PFSK-1 (cell line): ENCODE results near the gene FLT3.

ENCODE experiments used
- FOXP2 ChIP-seq: optimal IDR thresholded peaks from 2 replicates; pipeline ENCODE3; 2011; ENCODE audit warnings: borderline replicate concordance, control low read depth, inconsistent platforms; ENCODE audit not compliant: insufficient read depth; ENCODE audit errors: extremely low read length, extremely low read depth
- POLR2AphosphoS5 ChIP-seq: IDR thresholded peaks from 2 replicates; pipeline ENCODE4 v1.6.1; 2012; ENCODE audit warnings: low read depth, mild to moderate bottlenecking, control low read depth, low read length, moderate library complexity
- SIN3A ChIP-seq: IDR thresholded peaks from 2 replicates; pipeline ENCODE4 v1.6.1; 2012; ENCODE audit warnings: mild to moderate bottlenecking, low read length, moderate library complexity, borderline replicate concordance; ENCODE audit not compliant: insufficient read depth
- TAF1 ChIP-seq: IDR thresholded peaks from 2 replicates; pipeline ENCODE4 v1.6.1; 2012; ENCODE audit warnings: low read length, control low read depth, borderline replicate concordance; ENCODE audit not compliant: insufficient read depth
- TF ChIP-seq, protein P1 (sequence below), 2 experiments: IDR thresholded peaks; 2 replicates each; pipeline versions ENCODE4 v1.6.1 to v1.8.0; 2011 to 2012; ENCODE audit warnings: low read depth in 2 of 2, low read length in 2 of 2, control low read depth in 1 of 2, inconsistent platforms in 1 of 2, mild to moderate bottlenecking in 1 of 2, moderate library complexity in 1 of 2; ENCODE audit not compliant: insufficient read depth in 1 of 2

FLT3 gene

DNA sequence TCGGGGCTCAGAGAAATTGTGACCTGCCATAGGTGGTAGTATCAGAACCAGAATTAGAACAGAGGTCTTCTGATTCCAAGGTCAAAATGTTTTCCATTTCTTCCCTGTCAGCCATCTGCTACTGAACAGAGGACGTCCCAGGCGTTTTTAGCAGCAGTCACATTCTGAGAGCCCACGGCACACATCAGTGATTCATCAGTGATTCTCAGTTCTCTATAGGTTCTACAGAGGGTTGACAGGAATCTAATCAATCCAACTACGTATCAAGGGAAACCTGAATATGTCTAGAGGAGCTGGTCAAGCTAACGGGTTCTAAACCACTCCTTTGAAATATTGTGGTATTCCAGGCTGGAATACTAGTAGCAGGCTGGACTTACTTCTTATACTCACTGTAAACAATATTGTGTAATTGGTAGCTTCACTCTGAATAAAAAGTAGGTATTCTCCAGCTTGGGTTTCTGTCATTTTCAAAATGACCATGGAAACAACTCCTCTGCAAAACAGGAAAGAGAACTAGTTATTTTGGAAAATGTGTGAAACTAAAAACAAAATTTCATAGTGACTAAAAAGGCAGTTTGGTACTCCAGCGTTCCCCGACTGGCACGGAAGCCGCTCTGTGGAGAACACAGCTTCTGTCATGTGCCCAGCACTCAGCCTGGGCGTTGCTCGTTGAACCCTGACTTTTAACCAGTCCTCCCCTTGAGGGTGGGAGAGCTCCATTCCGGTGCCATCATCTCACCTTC lies 43.2 kb downstream of the FLT3 start:
- TF ChIP-seq POLR2AphosphoS5 (no peak), SIN3A (no peak), TAF1 (no peak), FOXP2 (no peak)
- TF ChIP-seq, protein P1, sequence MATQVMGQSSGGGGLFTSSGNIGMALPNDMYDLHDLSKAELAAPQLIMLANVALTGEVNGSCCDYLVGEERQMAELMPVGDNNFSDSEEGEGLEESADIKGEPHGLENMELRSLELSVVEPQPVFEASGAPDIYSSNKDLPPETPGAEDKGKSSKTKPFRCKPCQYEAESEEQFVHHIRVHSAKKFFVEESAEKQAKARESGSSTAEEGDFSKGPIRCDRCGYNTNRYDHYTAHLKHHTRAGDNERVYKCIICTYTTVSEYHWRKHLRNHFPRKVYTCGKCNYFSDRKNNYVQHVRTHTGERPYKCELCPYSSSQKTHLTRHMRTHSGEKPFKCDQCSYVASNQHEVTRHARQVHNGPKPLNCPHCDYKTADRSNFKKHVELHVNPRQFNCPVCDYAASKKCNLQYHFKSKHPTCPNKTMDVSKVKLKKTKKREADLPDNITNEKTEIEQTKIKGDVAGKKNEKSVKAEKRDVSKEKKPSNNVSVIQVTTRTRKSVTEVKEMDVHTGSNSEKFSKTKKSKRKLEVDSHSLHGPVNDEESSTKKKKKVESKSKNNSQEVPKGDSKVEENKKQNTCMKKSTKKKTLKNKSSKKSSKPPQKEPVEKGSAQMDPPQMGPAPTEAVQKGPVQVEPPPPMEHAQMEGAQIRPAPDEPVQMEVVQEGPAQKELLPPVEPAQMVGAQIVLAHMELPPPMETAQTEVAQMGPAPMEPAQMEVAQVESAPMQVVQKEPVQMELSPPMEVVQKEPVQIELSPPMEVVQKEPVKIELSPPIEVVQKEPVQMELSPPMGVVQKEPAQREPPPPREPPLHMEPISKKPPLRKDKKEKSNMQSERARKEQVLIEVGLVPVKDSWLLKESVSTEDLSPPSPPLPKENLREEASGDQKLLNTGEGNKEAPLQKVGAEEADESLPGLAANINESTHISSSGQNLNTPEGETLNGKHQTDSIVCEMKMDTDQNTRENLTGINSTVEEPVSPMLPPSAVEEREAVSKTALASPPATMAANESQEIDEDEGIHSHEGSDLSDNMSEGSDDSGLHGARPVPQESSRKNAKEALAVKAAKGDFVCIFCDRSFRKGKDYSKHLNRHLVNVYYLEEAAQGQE (IDR thresholded peaks at IDR 0.05; ENCODE audit: insufficient read depth in 1 of 2, low read depth in 2 of 2, low read length in 2 of 2): no peak

DNA sequence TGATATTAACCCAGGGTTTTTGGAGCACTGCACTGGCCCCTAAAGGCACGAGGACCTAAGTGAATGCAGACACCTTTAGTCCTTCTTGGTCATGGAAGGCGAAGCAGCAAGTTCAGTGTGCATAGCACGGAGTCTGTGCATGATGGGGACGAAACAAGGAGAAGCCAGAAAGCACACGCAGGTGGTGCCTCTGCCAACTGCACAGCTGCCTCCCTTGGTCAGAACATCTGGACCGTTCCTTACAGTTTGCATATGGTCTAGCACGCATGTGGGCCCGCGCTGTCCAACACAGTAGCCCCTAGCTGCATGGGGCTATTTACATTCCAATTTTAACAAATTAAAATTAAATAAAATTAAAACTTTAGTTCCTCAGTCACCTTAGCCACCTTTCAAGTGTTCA lies 44.0 kb downstream of the FLT3 start:
- TF ChIP-seq FOXP2 (no peak), TAF1 (no peak), POLR2AphosphoS5 (no peak), SIN3A (no peak)
- TF ChIP-seq, protein P1 (IDR thresholded peaks at IDR 0.05; ENCODE audit: insufficient read depth in 1 of 2, low read depth in 2 of 2, low read length in 2 of 2): no peak

DNA sequence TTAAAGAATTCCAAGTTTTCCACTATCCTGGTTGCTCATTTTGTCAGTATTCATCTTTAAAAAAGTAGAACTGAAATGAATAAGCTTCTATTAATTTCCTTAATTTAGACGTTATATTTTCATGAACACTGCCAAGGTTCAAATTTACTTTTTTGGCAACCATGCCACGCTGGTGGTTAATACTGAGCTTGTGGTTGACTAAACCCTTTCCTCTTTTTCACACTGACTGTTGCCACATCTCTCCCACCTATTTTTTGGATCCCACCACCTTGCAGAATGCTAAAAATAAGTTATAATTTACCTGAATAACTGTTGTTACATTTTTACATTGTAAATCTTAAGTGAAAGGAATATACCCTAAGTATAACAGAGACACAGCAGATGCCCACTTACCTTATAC lies 45.0 kb downstream of the FLT3 start:
- TF ChIP-seq FOXP2 (no peak), TAF1 (no peak), SIN3A (no peak)
- TF ChIP-seq, protein P1 (IDR thresholded peaks at IDR 0.05; ENCODE audit: insufficient read depth in 1 of 2, low read depth in 2 of 2, low read length in 2 of 2): no peak

DNA sequence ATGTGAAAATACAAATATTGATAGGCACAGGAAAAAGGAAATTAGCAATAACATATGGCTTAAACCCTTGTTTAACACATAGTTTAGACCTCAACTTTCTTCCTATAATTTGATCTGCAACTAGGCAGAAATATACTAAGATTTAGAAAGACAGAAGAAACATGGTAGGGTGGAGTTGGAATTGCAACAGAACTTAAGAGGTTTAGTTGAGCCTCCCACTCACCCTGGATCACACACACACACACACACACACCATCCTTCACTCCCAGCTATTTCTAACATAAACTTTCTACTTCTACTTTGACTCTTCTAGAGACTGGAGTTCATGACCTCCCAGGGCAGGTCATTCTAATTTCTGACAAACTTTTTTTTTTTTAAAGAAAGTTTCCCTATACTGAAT lies 47.4 kb downstream of the FLT3 start:
- TF ChIP-seq POLR2AphosphoS5 (no peak), FOXP2 (no peak), SIN3A (no peak), TAF1 (no peak)
- TF ChIP-seq, protein P1 (IDR thresholded peaks at IDR 0.05; ENCODE audit: insufficient read depth in 1 of 2, low read depth in 2 of 2, low read length in 2 of 2): no peak
